Ramos (cell line): ENCODE measurements around the gene KCNAB1.

Experiments
- in situ Hi-C: fragments of 300-500 bp; cut with MboI; formaldehyde crosslinking; loops from one replicate; pipeline ENCODE4 v1.14.3; 2022; ENCODE audit warnings: low sequenced_read_pairs; ENCODE audit not compliant: unreplicated experiment

KCNAB1 gene

DNA sequence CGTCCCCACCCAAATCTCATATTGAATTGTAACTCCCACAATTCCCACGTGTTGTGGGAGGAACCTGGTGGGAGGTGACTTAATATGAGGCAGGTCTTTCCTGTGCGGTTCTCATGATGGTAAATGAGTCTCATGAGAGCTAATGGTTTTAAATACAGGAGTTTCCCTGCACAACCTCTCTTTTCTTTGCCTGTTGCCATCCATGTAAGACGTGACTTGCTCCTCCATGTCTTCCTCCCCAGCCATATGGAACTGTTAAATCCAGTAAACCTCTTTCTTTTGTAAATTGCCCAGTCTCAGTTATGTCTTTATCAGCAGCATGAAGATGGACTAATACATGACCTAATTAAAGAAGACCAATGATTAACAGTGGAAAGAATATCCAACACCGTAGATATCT, 377.9 kb downstream of the KCNAB1 start:
- in situ Hi-C loops = no loop called here

GRCh38 chr3:156507285-156507684, 386.9 kb downstream of the KCNAB1 start:
- in situ Hi-C loops = loop anchor here (10.0 kb wide), 1 partner anchor 362 kb away; no protein-coding TSS in a partner anchor

DNA sequence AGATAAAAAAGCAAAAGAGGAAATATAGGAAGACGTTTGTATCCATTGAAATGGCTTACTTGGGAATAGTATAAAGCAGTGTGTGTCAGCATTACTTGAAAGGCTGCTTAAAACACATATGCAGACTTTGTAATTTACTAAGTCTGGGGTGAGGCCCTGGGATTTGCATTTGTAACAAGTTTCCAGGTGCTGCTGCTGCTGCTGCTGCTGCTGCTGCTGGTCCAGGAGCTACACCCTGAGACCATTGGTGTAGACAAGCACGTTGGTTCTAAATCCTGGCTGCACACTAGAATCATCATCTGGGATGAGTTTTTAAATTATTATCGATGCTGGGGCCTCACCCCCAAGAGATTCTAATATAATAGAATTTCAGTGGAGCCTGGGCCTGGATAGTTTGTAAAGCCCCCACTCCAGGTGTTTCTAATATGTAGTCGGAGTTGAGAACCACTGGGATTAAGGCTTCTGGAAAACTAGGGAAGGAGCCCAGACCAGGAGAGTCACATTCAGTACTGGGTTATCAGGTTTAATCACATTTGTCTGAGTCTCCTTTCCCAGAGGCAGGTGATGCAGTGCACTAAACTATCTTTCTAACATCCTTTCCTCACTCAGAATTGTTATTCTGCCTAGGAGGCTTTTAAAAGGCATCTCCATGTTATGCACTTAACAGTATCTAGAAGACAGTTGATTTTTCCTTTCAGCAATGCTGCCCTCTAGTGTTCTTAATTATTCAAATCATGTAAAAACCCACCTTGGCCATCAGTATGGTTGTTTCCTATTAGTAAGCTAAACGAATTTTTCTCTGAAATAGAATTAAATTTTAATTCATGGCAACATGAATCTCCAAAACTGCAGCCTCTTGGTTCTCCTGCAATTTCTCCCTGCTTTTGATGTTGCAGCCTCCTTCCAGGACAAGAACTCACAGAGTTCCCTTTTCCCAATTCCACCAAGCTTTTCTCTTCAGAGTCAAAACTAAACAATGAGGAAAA, 389.1 kb downstream of the KCNAB1 start:
- in situ Hi-C loops = loop anchor here (10.0 kb wide), 1 partner anchor 365 kb away; no protein-coding TSS in a partner anchor

DNA sequence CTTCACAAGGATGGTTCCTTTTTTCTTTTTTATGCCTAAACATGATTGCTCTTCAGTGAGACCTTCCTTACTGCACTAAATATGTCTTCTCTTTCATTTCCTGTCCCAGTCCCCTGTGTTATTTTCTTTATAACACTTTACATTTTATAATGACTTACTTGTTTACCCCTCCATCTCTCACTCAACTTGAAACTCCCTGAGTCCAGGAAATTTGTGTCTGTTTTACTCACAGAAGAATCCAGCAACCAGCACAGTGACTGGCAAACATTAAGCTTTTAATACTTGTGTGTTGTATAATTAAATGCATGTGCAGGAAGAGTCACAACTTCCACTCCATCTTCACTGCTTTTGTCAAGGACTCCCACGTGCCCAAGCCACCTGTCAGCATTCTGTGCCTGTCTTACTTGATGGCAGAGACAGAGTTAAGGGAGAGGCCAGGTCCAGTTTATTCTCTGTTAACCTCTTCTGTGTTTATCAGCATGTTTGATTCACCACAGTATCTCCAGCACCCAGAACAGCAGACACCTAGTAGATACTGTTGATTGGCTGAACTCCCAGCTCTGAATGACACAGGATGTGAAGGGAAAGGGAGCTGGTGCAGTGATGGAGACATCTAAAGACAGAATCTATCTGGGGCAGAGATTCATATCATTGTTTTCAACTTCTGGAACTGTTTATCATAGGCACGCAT, 391.8 kb downstream of the KCNAB1 start:
- in situ Hi-C loops = no loop called here

- in situ Hi-C loops = no loop called here
Measured at GRCh38 chr3:156513619-156514018, 393.2 kb downstream of the KCNAB1 start.

DNA sequence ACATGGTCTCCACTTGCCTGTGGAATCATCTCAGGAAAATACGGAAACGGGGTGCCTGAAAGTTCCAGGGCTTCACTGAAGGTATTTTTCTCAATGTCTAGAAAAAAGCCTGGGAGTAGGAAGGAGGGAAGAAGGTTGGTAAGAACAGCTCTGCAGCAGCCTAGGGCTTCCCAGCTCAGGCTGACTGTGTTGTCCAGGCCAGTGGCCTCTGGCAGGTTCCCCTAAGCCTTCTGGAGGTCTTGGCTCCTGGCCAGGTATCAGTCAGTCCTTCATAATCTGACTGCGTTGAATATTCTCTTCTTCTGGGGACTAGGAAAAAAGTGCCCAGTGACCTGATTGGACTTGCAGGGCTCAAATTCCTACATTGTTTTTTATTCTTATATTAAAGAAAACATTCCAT, 395.9 kb downstream of the KCNAB1 start:
- in situ Hi-C loops = no loop called here

DNA sequence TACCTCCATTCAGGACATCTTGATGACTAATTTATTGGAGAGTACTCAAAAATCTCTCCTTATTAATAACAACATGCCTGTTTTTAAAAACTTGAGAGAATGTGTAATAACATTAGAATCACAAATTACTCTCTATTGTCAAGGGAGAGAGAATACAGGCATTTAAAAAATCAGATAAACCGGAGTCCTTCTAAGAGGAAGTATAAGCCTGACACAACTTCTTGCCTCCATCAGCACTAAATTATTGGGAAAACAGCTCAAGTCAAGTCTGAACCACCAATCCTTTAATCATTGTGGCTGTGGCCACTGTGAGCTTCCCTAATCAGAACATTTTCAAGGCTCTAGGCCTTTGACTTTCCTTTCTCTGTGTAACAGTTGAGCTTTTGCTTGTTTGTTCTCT, 396.6 kb downstream of the KCNAB1 start:
- in situ Hi-C loops = no loop called here

DNA sequence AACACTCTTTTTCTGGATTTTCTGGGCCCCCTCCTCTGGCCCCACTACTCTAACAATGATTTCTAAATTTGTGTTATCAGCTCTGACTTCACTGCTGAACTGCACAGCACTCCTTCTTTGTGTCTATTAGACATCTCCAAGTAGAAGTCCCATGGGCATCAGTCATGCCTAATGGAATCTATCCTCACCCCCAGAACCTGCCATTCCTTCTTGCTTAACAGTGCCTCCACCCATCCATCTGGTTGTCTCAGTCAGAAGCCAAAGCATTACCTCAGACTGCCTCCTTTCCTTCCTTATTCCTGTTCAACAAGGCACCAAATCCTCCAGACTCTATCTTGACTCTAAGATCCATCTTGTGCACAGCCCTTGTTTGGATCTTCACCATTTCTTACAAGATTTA, 398.3 kb downstream of the KCNAB1 start:
- in situ Hi-C loops = no loop called here

DNA sequence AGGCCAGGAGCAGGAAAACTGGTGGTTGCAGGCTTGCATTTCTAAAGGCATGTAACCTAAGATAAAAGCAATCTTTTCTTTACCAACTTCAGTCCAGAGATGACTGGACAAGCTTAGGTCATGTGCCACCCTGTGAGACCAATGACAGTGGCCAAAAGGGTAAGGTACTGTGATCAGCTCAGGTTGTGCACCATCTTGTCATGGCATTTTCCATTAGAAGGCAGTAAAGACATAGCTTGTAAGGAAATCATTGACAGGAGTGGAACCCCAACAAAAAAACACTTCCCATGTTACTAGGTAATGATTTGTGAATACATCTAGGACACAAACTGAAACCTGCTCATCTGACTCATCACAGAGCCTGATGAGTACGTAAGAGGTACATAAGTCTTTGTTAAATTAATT, 399.4 kb downstream of the KCNAB1 start:
- in situ Hi-C loops = no loop called here

DNA sequence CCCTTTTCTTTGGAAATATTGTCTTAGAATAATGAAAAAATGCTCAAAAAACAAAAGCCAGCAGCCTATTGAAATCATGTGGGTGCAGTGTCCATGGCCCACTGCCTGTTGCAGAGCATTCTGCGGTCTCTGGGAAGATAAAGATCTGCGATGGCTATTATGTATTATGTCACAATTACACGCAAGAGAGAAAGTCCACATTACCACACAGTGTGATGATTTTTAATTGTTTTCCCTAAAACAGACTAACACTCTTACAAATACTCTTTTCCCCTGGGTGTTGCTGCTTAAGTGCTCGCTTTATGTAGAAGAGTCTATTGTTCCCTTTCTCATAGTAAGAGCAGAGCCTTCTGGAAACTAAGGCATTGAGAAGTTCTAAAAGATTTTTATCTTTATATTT, 402.3 kb downstream of the KCNAB1 start:
- in situ Hi-C loops = no loop called here

DNA sequence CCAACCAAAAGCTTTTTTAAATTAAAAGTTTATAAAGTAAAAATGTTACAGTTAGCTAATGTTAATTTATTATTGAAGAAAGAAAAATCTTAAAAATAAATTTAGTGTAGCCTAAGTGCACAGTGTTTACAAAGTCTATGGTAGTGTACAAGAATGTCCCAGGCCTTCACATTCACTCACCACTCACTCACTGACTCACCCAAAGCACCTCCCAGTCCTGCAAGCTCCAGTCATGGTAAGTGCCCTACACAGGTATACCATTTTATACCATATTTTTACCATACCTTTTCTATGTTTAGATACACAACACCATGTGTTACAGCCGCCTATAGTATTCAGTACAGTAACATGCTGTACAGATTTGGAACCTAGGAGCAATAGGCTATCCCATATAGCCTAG, 405.4 kb downstream of the KCNAB1 start:
- in situ Hi-C loops = no loop called here

GRCh38 chr3:156527060-156527459, 406.7 kb downstream of the KCNAB1 start:
- in situ Hi-C loops = no loop called here

DNA sequence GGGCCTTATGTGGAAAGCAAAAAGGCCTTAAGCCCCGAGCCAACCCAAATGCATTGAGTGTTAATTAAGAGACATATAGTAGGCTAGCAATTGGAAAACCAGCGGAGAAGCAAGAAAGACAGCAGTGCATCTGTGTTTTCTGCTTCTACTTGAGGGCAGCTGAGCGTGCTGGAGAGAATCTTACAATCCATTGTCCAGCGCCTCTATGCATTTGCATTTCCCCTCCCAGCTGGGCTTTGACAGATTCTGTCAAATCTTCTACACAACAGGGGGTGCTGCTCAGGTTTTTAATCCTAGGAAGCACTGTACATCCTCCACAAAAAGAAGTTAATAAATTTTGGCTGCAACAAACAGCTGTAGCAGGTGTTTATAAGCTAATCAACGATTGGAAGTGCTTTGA, 410.6 kb downstream of the KCNAB1 start:
- in situ Hi-C loops = no loop called here

DNA sequence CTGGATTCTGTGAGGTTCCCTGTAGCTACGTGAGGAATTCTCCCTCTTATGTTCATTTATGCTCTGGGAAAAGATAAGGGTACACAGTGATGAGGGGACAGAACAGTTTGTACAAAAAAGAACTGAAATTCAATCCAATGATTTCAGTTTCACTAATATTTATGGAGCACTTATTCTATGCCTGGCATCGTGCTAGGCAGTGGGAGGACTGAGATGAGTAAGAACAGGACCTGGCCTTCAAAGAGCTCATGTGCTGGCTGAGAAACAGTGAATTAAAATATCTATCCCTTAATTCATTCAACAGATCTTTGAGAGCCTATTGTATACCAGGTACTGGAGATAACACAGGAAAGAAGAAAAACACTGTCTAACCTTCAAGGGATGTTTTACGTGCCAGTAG, 412.4 kb downstream of the KCNAB1 start:
- in situ Hi-C loops = no loop called here

DNA sequence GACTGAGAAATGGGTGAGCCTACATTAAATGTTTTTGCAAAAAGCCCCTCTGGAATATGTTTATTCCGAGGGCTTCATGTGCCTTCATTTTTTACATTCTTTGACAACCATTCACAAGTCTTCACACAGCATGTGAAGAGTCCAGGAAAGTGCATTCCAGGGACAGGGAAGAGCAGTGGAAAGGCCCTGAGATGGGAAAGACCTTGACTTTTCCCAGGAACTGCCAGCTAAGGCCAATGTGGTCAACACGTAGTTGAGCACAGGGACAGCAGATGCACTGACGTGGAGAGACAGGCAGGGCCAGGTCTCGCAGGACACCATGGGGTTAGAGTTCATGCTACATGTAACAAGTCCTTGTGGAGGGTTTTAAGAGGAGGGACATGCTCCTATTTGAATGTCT, 412.8 kb downstream of the KCNAB1 start:
- in situ Hi-C loops = no loop called here

GRCh38 chr3:156535162-156535627, 414.8 kb downstream of the KCNAB1 start:
- in situ Hi-C loops = no loop called here

- in situ Hi-C loops = no loop called here
Measured at GRCh38 chr3:156535798-156536197, 415.4 kb downstream of the KCNAB1 start.

DNA sequence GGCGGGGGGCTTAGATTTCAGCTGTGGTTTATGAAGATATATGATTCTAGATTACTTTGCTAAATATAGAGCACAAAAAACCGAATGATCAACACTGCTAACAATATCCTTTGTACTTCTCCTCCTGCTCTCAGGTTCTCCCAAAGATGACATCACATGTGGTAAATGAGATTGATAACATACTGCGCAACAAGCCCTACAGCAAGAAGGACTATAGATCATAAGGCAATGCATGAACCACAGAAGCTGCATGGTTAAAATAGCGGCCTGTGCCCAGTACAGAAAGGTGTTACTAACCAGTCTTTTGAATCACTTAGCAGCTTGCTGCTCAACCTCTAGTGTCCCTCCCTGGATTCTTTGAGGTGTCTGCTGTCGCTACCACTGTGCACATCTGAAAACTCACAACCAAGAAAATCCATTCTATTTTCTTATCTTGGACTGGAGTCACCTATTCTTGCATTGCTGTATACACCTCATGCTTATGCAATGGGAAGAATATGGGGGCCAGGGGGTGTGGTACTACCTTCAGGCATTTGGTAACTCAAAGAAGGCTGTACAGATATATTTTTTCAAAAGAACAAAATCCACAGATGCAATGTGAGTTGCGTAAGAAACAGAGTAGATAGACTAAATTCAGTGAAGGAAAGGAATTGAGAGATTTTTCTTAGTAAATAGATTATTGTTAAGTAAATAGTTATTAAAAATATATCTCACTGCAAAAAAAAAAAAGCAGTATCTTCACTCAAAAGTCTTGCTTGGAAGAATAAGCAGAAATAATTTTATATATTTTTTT, 416.3 kb downstream of the KCNAB1 start:
- in situ Hi-C loops = no loop called here

DNA sequence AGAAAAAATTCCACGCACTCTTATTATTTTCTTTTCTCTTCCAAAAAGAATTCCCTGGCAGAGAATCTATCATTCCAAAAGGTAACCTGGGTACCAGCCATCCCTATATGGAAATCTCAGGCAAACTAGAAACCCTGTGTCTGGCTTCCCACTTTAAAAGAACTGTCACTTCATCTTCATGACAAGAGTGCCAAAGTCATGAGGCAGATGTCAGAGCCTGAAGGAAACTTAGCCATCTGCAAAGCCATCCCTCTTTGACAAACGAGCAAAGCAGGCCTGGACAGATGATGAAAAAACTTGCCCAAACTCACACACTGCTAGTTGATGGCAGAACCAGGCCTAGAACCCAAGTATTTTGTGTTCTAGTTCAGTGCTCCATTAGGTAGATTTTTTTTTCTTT, 418.7 kb downstream of the KCNAB1 start:
- in situ Hi-C loops = no loop called here

DNA sequence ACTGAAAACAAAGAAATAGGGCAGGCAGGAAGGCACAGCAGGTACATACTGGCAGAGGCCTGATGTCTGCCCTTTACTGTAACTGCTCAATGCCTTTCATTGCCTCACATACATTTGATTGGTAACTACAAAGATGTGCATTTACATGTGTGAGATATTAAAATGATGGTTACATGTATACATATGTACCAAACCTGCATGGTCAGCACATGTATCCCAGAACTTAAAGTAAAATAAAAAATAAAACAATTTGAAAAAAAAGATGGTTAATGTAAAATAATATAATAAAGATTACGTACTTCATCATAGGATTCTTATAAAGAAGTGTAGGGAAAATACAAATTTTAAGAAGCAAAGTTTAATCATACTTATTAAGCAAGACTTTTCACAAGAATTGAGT, 419.4 kb downstream of the KCNAB1 start:
- in situ Hi-C loops = no loop called here
